CD4-positive, alpha-beta memory T cell (primary cell): Measurements from ENCODE around the gene IL5RA. TPM values are rescaled to one million over a fixed set of nuclear protein-coding genes. Genes with fewer than 3 reads are reported as not detected.

Experiments used
- polyA plus RNA-seq, 2 donors: library from polyadenylated mRNA; unstranded; fragments of 300-500 nt; fragmentation: Illumina TruSeq; gene quantifications; one replicate each; pipeline ENCODE4 v1.2.3, GENCODE V29; 2021
- total RNA-seq, 2 experiments: library from RNA; stranded (reverse); gene quantifications; one replicate each; pipeline ENCODE4 v1.2.3, GENCODE V29; 2021

IL5RA gene
- total and polyA plus RNA-seq, 4 experiments from 2014 or later: 0.12 to 1.1 (median 0.46) TPM

Other genes with a start within 250 kb of the IL5RA start
- gene TRNT1, start 16.6 kb upstream of the IL5RA start, total RNA-seq: 10 to 100 TPM; 44.7 to 44.8 TPM
- 10 to 100 TPM; 23.2 to 25.9 TPM for gene TRNT1, start 16.6 kb upstream of the IL5RA start, polyA plus RNA-seq
- 100 to 1,000 TPM; 150 to 162 TPM for gene CRBN, start 69.3 kb upstream of the IL5RA start, total RNA-seq
- 100 to 1,000 TPM; 194 to 235 TPM for gene CRBN, start 69.3 kb upstream of the IL5RA start, polyA plus RNA-seq